GM12878 (cell line): ENCODE measurements around the gene NANOS2. TPM values are rescaled to one million over a fixed set of nuclear protein-coding genes. Genes with fewer than 3 reads are reported as not detected.

ENCODE experiments used
- ATAC-seq: fragments of 200-7000 bp; cut with Tn5 transposase; 3 replicates; pipeline ENCODE4 v1.9.1; 2020; ENCODE audit warnings: mild to moderate bottlenecking, moderate library complexity
- BruUV-seq: library from RNA; stranded (reverse); fragments of 400-500 nt; replicated peaks from 2 replicates; lab custom pipeline; 2021; lab: Mats Ljungman, UMichigan
- CTCF ChIA-PET: fragments of 300-600 bp; sonication (Branson Sonifier 250); formaldehyde crosslinking; extraction: SDS; loops from one replicate; lab custom pipeline; 2021; ENCODE audit warnings: inconsistent platforms; lab: Yijun Ruan, JAX
- POLR2A ChIA-PET: fragments of 350-600 bp; formaldehyde crosslinking; extraction: SDS; loops from one replicate; lab custom pipeline; 2021; ENCODE audit warnings: inconsistent platforms; lab: Charles Lee
- RAD21 ChIA-PET: fragments of 300-600 bp; sonication (Branson Sonifier 250); formaldehyde crosslinking; loops from one replicate; lab custom pipeline; 2023; ENCODE audit warnings: antibody characterized with exemption; ENCODE audit not compliant: unreplicated experiment; lab: Charles Lee
- SMC1A ChIA-PET: fragments of 300-600 bp; sonication (Branson Sonifier 250); formaldehyde crosslinking; loops from one replicate; lab custom pipeline; 2023; ENCODE audit not compliant: unreplicated experiment, uncharacterized antibody; lab: Charles Lee
- DNase-seq: peaks from one replicate; pipeline ENCODE4 v3.0.0-alpha.2; 2011; ENCODE audit warnings: low read depth, low spot score
- FAIRE-seq: peaks from 3 replicates; lab custom pipeline; 2011; peaks lifted over from hg19 to GRCh38; lab: Jason Lieb, UNC
- H2AFZ ChIP-seq: 2 replicates; pipeline ENCODE4 v1.6.0; 2011; ENCODE audit warnings: low read depth, low read length, control low read depth; ENCODE audit not compliant: control insufficient read depth
- H3K27ac ChIP-seq: 2 replicates; pipeline ENCODE4 v1.5.1; 2011; ENCODE audit warnings: control low read depth; ENCODE audit not compliant: control insufficient read depth, insufficient read depth
- H3K27me3 ChIP-seq, 2 experiments: replicated peaks in 1 of 2; 2 replicates each; pipeline versions ENCODE4 v1.6.0 to v1.6.1; 2011; ENCODE audit warnings: low read length in 1 of 2; ENCODE audit not compliant: control insufficient read depth in 2 of 2, insufficient read depth in 2 of 2
- H3K36me3 ChIP-seq, 2 experiments: 2 replicates each; pipeline ENCODE4 v1.5.1; 2011; ENCODE audit warnings: low read length in 1 of 2; ENCODE audit not compliant: control insufficient read depth in 2 of 2, insufficient read depth in 2 of 2
- H3K4me1 ChIP-seq: 2 replicates; pipeline ENCODE4 v1.6.1; 2011; ENCODE audit warnings: mild to moderate bottlenecking, low read length, moderate library complexity, mixed read lengths; ENCODE audit not compliant: control insufficient read depth, insufficient read depth
- H3K4me2 ChIP-seq: 2 replicates; pipeline ENCODE4 v1.6.0; 2011; ENCODE audit warnings: control low read depth; ENCODE audit not compliant: control insufficient read depth, insufficient read depth
- H3K4me3 ChIP-seq: fragments of 200-600 bp; sonication (generic); 2 replicates; pipeline ENCODE4 v1.5.1; 2016
- H3K79me2 ChIP-seq: 2 replicates; pipeline ENCODE4 v1.6.0; 2011; ENCODE audit warnings: low read length; ENCODE audit not compliant: control insufficient read depth, insufficient read depth
- H3K9ac ChIP-seq: 2 replicates; pipeline ENCODE4 v1.8.0; 2011; ENCODE audit warnings: low read length, control low read depth, mixed read lengths; ENCODE audit not compliant: control insufficient read depth, insufficient read depth
- H3K9me3 ChIP-seq: replicated peaks from 3 replicates; pipeline ENCODE4 v1.5.1; 2011; ENCODE audit warnings: mild to moderate bottlenecking, low read length; ENCODE audit not compliant: control insufficient read depth, insufficient read depth
- H4K20me1 ChIP-seq: 2 replicates; pipeline ENCODE4 v1.6.0; 2011; ENCODE audit not compliant: control insufficient read depth, insufficient read depth
- PML ChIP-seq: IDR thresholded peaks from 2 replicates; pipeline ENCODE4 v1.6.1; 2012; ENCODE audit warnings: low read length, inconsistent platforms
- TAF1 ChIP-seq: IDR thresholded peaks from 2 replicates; pipeline ENCODE4 v1.6.1; 2011; ENCODE audit warnings: mild to moderate bottlenecking, low read depth, low read length, borderline replicate concordance
- ZNF274 ChIP-seq: IDR thresholded peaks from one replicate; pipeline ENCODE4 v1.8.0; 2011; ENCODE audit not compliant: insufficient read length, insufficient read depth
- WGBS: methylation state at CpG from one replicate; pipeline ENCODE4 v1.1.6; 2016; ENCODE audit warnings: low lambda C conversion rate; ENCODE audit not compliant: insufficient replicate concordance, insufficient coverage; ENCODE audit errors: missing lambda C conversion rate; 5-methylcytosine and 5-hydroxymethylcytosine counted together
- in situ Hi-C: fragments of 300-500 bp; cut with MboI; formaldehyde crosslinking; loops from 9 replicates; pipeline ENCODE4 v1.14.3; 2018; ENCODE audit warnings: mixed read lengths
- intact Hi-C: fragments of 100-400 bp; cut with micrococcal nuclease; formaldehyde crosslinking; loops from one replicate; pipeline ENCODE4 v1.14.2; 2022; ENCODE audit not compliant: unreplicated experiment
- polyA plus RNA-seq, 11 experiments: library from polyadenylated mRNA; depleted of rRNA in 4 of 11; unstranded in 6 of 11; stranded (reverse) in 5 of 11; fragments of >200 nt; fragmentation: Nextera tagmentation in 4 of 11; fragmentation: Illumina TruSeq in 1 of 11; extraction: Ambion mirVana in 4 of 11; extraction: Trizol in 1 of 11; gene quantifications; 1 replicate in 1 of 11; 2 replicates in 10 of 11; pipeline versions ENCODE4 v1.2.1 to v1.2.3, GENCODE V29; 2011 to 2016; ENCODE audit warnings: inconsistent platforms in 2 of 11, missing spikeins in 2 of 11, low read depth in 1 of 11
- total RNA-seq, 4 experiments: library from RNA; depleted of rRNA in 3 of 4; stranded (reverse); fragments of >200 nt in 3 of 4; fragmentation: Illumina TruSeq in 1 of 4; extraction: Trizol in 1 of 4; gene quantifications; 2 replicates each; pipeline versions ENCODE4 v1.2.1 to v1.2.3, GENCODE V29; 2013 to 2021
- TF ChIP-seq, protein P1 (sequence below): IDR thresholded peaks from 2 replicates; pipeline ENCODE4 v1.6.1; 2011; ENCODE audit warnings: borderline replicate concordance, low read depth, mild to moderate bottlenecking, moderate library complexity, low read length; ENCODE audit not compliant: insufficient read depth, poor library complexity, severe bottlenecking

The NANOS2 gene
- total and polyA plus RNA-seq, 10 of the 15 experiments (the other 5 are each of a cell fraction or from before 2014, with no cell fraction given): not detected

DNA sequence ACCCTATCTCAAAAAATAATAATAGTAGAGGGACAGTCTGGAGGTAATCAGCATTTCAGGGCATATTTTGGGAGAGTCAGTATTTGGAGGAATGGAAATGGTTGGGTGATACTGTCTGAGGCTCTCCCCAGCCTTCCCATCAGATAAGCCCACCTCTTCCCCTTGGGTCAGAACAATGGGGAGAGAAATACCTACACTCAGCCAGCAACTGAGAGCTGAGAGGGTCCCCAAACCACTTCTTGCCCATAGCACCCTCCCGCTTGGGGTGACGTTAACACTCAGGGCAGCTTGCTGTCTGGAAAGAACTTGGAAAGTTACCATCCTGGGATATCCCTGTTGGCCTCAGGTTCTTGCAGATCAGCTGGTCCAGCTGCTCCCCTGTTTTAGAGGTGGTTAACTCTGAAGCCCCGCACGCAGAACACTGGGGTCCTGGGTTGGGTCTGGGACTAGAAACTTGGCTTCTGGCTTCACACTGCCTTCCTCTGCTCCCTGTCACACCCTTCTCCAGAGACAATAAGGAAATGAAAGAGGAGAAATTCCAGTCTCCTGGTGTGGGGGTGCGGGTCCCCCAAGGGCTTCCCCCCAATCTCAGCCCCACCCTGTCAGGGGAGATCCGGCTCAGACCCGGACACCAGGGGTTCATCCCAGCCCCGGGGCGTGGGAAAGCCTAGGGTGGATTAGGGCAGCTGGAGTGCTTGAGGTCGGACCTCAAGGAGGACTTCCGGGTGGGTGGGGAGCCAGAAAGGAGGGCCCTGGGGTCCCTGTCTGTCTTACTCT, 48.0 kb downstream of the NANOS2 start:
- H3K9ac ChIP-seq: no peak overlapping the region
- no peak overlapping the region for H3K27ac ChIP-seq
- intact Hi-C loops (no loop called here), in situ Hi-C loops (no loop called here)
- ChIA-PET RAD21 (interaction anchor here (0.6 to 5.2 kb wide), 2 partner anchors 16 to 151 kb away, joined by 3 to 159 read pairs; partner anchors contain the start of gene IRF2BP1), SMC1A (interaction anchor here (0.7 to 10.0 kb wide), 2 partner anchors 15 to 29 kb away, joined by 3 to 98 read pairs; no protein-coding TSS in a partner anchor), CTCF (interaction anchor here (0.6 to 9.2 kb wide), 2 partner anchors 17 to 34 kb away, joined by 3 to 194 read pairs; partner anchors contain the start of gene IRF2BP1), POLR2A (interaction anchor here (3.8 to 8.2 kb wide), 2 partner anchors 16 to 35 kb away, joined by 23 to 178 read pairs; partner anchors contain the start of genes IRF2BP1 and MYPOP)
- peaks cover 0 to 6% of the 10 kb centered on the region in 2 experiments; a peak in 2 of 4 replicates for H3K27me3 ChIP-seq
- H2AFZ ChIP-seq: no peak overlapping the region
- no peak for TF ChIP-seq TAF1
- FAIRE-seq (no peak), DNase-seq (no peak), ATAC-seq (no peak)
- H4K20me1 ChIP-seq: no peaks in the 10 kb centered on the region
- 60% methylated on average over 11 of the region's 11 CpGs for WGBS
- peaks cover 12% of the 10 kb centered on the region for H3K79me2 ChIP-seq
- BruUV-seq: no TSS peak
- H3K4me2 ChIP-seq: no peak overlapping the region
- H3K4me3 ChIP-seq: no peak overlapping the region
- H3K9me3 ChIP-seq: no peaks in the 10 kb centered on the region
- peaks cover 5% of the 10 kb centered on the region for H3K4me1 ChIP-seq
- no peaks in the 10 kb centered on the region for H3K36me3 ChIP-seq

DNA sequence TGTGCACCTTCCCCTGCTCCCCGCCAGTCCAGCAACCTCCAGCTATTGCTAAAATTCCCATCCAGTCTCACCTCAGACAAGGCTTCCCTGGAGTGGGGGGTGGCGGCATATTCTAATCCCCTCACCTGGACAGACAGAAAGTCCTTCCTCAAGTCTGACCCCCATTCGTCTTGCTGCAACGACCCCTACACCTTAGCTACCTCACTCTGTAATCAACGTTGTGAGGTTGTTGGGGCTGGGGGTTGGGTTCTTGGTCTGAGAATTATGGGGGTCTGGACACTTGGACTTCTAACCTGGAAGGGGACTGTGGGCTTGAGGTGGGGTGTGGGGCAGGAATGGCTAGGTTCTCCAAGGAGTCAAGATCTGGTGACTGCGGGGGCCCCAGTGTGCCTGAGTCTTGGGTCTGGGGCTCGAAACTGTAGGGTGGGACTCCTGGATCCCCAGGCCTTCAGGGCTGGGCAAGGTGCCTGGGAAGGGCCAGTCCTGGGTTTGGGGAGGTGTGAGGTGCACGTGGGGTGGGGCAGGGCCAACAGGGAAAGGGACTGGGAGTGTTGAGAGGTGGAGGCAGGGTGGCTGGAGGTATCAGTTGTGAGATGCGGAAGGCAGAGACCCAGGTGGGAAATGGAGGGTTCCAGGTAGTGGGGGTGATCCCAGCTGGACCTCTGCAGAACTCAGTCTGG, 49.2 kb downstream of the NANOS2 start:
- BruUV-seq: no TSS peak
- no peak for DNase-seq
- Histone ChIP-seq H3K4me3 (no peak overlapping the region), H3K27me3 (peaks cover 0 to 6% of the 10 kb centered on the region in 2 experiments; a peak in 2 of 4 replicates), H4K20me1 (no peaks in the 10 kb centered on the region), H3K36me3 (no peaks in the 10 kb centered on the region), H3K27ac (no peak overlapping the region), H3K9me3 (no peaks in the 10 kb centered on the region), H3K9ac (no peak overlapping the region), H3K4me2 (no peak overlapping the region), H3K79me2 (peaks cover 22% of the 10 kb centered on the region), H3K4me1 (peaks cover 5% of the 10 kb centered on the region), H2AFZ (no peak overlapping the region)
- ChIA-PET CTCF (interaction anchor here (0.8 to 9.2 kb wide), 8 partner anchors 11 to 320 kb away, joined by 3 to 194 read pairs (median 4); partner anchors contain the start of genes IRF2BP1, MYPOP and SIX5), SMC1A (interaction anchor here (0.7 to 10.0 kb wide), 4 partner anchors 11 to 37 kb away, joined by 3 to 98 read pairs (median 4); partner anchors contain the start of gene MYPOP), POLR2A (interaction anchor here (0.9 to 8.2 kb wide), 4 partner anchors 9 to 96 kb away, joined by 3 to 178 read pairs (median 14); partner anchors contain the start of genes IRF2BP1, MYPOP and SIX5)
- WGBS: 62% methylated on average over 9 of the region's 9 CpGs
- no peak for FAIRE-seq
- no peak for ATAC-seq
- intact Hi-C loops (no loop called here), in situ Hi-C loops (no loop called here)
- TF ChIP-seq, protein P1, sequence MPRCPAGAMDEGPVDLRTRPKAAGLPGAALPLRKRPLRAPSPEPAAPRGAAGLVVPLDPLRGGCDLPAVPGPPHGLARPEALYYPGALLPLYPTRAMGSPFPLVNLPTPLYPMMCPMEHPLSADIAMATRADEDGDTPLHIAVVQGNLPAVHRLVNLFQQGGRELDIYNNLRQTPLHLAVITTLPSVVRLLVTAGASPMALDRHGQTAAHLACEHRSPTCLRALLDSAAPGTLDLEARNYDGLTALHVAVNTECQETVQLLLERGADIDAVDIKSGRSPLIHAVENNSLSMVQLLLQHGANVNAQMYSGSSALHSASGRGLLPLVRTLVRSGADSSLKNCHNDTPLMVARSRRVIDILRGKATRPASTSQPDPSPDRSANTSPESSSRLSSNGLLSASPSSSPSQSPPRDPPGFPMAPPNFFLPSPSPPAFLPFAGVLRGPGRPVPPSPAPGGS: no peak
- no peak for TF ChIP-seq ZNF274
- no peak for TF ChIP-seq PML
- TF ChIP-seq, all 136 proteins: peak for 0
- RAD21 ChIA-PET: interaction anchor here (0.5 to 5.2 kb wide), 5 partner anchors 11 to 164 kb away, joined by 3 to 159 read pairs (median 14); partner anchors contain the start of genes IRF2BP1 and MYPOP
